Neural crest cell (in vitro differentiated cells): ENCODE results near the gene PLEKHN1. TPM values are rescaled to one million over a fixed set of nuclear protein-coding genes. Genes with fewer than 3 reads are reported as not detected.

Experiments used
- DNase-seq: peaks from one replicate; pipeline ENCODE4 v3.0.0; 2021; ENCODE audit warnings: low read depth, mixed read lengths, low spot score
- H3K27ac Mint-ChIP-seq: one replicate; pipeline ENCODE4 v1.8.0; 2021; ENCODE audit warnings: mild to moderate bottlenecking, mixed read lengths; ENCODE audit not compliant: unreplicated experiment
- H3K27me3 Mint-ChIP-seq: 2 replicates; pipeline ENCODE4 v1.8.0; 2021; ENCODE audit warnings: low read depth, mild to moderate bottlenecking, mixed read lengths
- H3K36me3 Mint-ChIP-seq: 2 replicates; pipeline ENCODE4 v1.8.0; 2021; ENCODE audit warnings: low read depth, mild to moderate bottlenecking, mixed read lengths
- H3K4me1 Mint-ChIP-seq: 2 replicates; pipeline ENCODE4 v1.8.0; 2021; ENCODE audit warnings: mixed read lengths
- H3K4me3 Mint-ChIP-seq: one replicate; pipeline ENCODE4 v1.8.0; 2021; ENCODE audit warnings: mild to moderate bottlenecking, mixed read lengths
- H3K9me3 Mint-ChIP-seq: 2 replicates; pipeline ENCODE4 v1.8.0; 2021; ENCODE audit warnings: mixed read lengths
- CTCF ChIP-seq: fragments of 200-600 bp; sonication (generic); conservative IDR thresholded peaks from 2 replicates; pipeline ENCODE4 v1.5.0; 2021; ENCODE audit warnings: antibody characterized with exemption, mild to moderate bottlenecking
- total RNA-seq: library from RNA; stranded (reverse); gene quantifications from 2 replicates; pipeline ENCODE4 v1.2.1, GENCODE V29; 2021

The PLEKHN1 gene
- total RNA-seq, 1 donor from 2014 or later = not detected

GRCh38 chr1:960363-961131 is 5.7 kb upstream of the PLEKHN1 start, which contains the start of gene KLHL17:
Gene KLHL17 (plus strand): TSS chr1:960584. CDS start chr1:960694, 110 bp downstream.
- Mint-ChIP-seq H3K27ac (no peak within 1 kb of the TSS), H3K9me3 (no peaks in the 10 kb centered on the region), H3K4me1 (peaks cover 13% of the 10 kb centered on the region), H3K27me3 (peaks cover 4% of the 10 kb centered on the region), H3K36me3 (no peaks in the 10 kb centered on the region), H3K4me3 (peak within 1 kb of the TSS; percentile 93)
- peak; percentile 70 for DNase-seq
- no peak for TF ChIP-seq CTCF

- H3K4me1 Mint-ChIP-seq = peaks cover 13% of the 10 kb centered on the region
- DNase-seq = no peak
- H3K9me3 Mint-ChIP-seq = no peaks in the 10 kb centered on the region
- no peak for TF ChIP-seq CTCF
- no peaks in the 10 kb centered on the region for H3K36me3 Mint-ChIP-seq
- H3K27me3 Mint-ChIP-seq = peaks cover 10% of the 10 kb centered on the region
- H3K27ac Mint-ChIP-seq = no peak overlapping the region
- H3K4me3 Mint-ChIP-seq = peak overlapping the region; percentile 62
Observed at GRCh38 chr1:961132-961669, 5.1 kb upstream of the PLEKHN1 start.

GRCh38 chr1:962381-963300 is 3.6 kb upstream of the PLEKHN1 start:
- no peaks in the 10 kb centered on the region for H3K9me3 Mint-ChIP-seq
- TF ChIP-seq CTCF = no peak
- peaks cover 20% of the 10 kb centered on the region for H3K27me3 Mint-ChIP-seq
- DNase-seq = no peak
- no peak overlapping the region for H3K27ac Mint-ChIP-seq
- H3K4me3 Mint-ChIP-seq = peak overlapping the region; percentile 81
- peaks cover 9% of the 10 kb centered on the region for H3K4me1 Mint-ChIP-seq
- H3K36me3 Mint-ChIP-seq = no peaks in the 10 kb centered on the region

- no peak overlapping the region for H3K27ac Mint-ChIP-seq
- peak overlapping the region; percentile 38 for H3K4me3 Mint-ChIP-seq
- no peaks in the 10 kb centered on the region for H3K9me3 Mint-ChIP-seq
- no peak for DNase-seq
- peaks cover 27% of the 10 kb centered on the region for H3K27me3 Mint-ChIP-seq
- H3K4me1 Mint-ChIP-seq = peaks cover 4% of the 10 kb centered on the region
- TF ChIP-seq CTCF = no peak
- no peaks in the 10 kb centered on the region for H3K36me3 Mint-ChIP-seq
Observed at GRCh38 chr1:963301-963651, 3.0 kb upstream of the PLEKHN1 start.

GRCh38 chr1:963746-964525 is 2.3 kb upstream of the PLEKHN1 start:
- DNase-seq = no peak
- TF ChIP-seq CTCF = no peak
- Mint-ChIP-seq H3K4me3 (peak overlapping the region; percentile 47), H3K36me3 (no peaks in the 10 kb centered on the region), H3K27ac (no peak overlapping the region), H3K4me1 (no peaks in the 10 kb centered on the region), H3K27me3 (peaks cover 33% of the 10 kb centered on the region), H3K9me3 (no peaks in the 10 kb centered on the region)
